Suppressor macrophage (primary cell): ENCODE data around the gene LRRC45.

Source experiments
- DNase-seq, 4 experiments: peaks; one replicate each; pipeline ENCODE4 v3.0.0-alpha.2; 2020 to 2022

The LRRC45 gene

GRCh38 chr17:82036634-82037091 lies 13.6 kb downstream of the LRRC45 start:
- DNase-seq = no peak

- peak; percentile 96 to 99 (median 98) for DNase-seq
Measured at GRCh38 chr17:82037092-82037888, 14.2 kb downstream of the LRRC45 start, which contains the start of gene DCXR. Gene DCXR, minus strand, starts transcription at chr17:82037697. Its CDS starts 15 bp downstream, at chr17:82037682.

GRCh38 chr17:82037889-82038195 lies 14.7 kb downstream of the LRRC45 start:
- no peak for DNase-seq

GRCh38 chr17:82038796-82039409 lies 15.8 kb downstream of the LRRC45 start:
- peak; percentile 63 to 81 (median 76) for DNase-seq

GRCh38 chr17:82039695-82040299 lies 16.7 kb downstream of the LRRC45 start:
- no peak for DNase-seq

GRCh38 chr17:82041144-82041814 lies 18.2 kb downstream of the LRRC45 start:
- peak; percentile 11 to 56 (median 38) for DNase-seq

- DNase-seq = no peak
Measured at GRCh38 chr17:82042649-82043048, 19.5 kb downstream of the LRRC45 start.

- no peak for DNase-seq
Measured at GRCh38 chr17:82043507-82043906, 20.4 kb downstream of the LRRC45 start.

- no peak for DNase-seq
Measured at GRCh38 chr17:82045936-82046484, 22.9 kb downstream of the LRRC45 start.

- no peak for DNase-seq
Measured at GRCh38 chr17:82046903-82047302, 23.8 kb downstream of the LRRC45 start.

GRCh38 chr17:82047379-82047778 lies 24.3 kb downstream of the LRRC45 start:
- DNase-seq = no peak

GRCh38 chr17:82047914-82048570 lies 24.9 kb downstream of the LRRC45 start:
- DNase-seq = no peak

- no peak for DNase-seq
Measured at GRCh38 chr17:82048571-82048971, 25.5 kb downstream of the LRRC45 start.

- DNase-seq = no peak
Measured at GRCh38 chr17:82049106-82049505, 26.0 kb downstream of the LRRC45 start.

GRCh38 chr17:82049521-82049971 lies 26.4 kb downstream of the LRRC45 start:
- DNase-seq = no peak

- DNase-seq = no peak
Measured at GRCh38 chr17:82050152-82050760, 27.2 kb downstream of the LRRC45 start.

- DNase-seq = peak in 1 of 4 experiments; percentile 25
Measured at GRCh38 chr17:82050761-82051641, 27.9 kb downstream of the LRRC45 start.

- DNase-seq = peak; percentile 68 to 92 (median 81)
Measured at GRCh38 chr17:82051776-82052637, 28.9 kb downstream of the LRRC45 start, which contains the start of the genes GPS1 and RFNG. Gene GPS1, plus strand, starts transcription at chr17:82051898. Its CDS starts 34 bp downstream, at chr17:82051932. Gene RFNG, minus strand, starts transcription at chr17:82051811. Its CDS starts 45 bp downstream, at chr17:82051766.

- no peak for DNase-seq
Measured at GRCh38 chr17:82052638-82053059, 29.5 kb downstream of the LRRC45 start.
